Skeletal muscle satellite cell (primary cell): ENCODE data around the gene MTA3.

ENCODE experiments used
- H3K27me3 ChIP-seq: 2 replicates; pipeline ENCODE4 v1.7.0; 2013; ENCODE audit warnings: low read length; ENCODE audit not compliant: control insufficient read depth, insufficient read depth
- H3K36me3 ChIP-seq: 2 replicates; pipeline ENCODE4 v1.7.0; 2013; ENCODE audit warnings: mild to moderate bottlenecking, control low read depth, low read length; ENCODE audit not compliant: insufficient read depth
- H3K4me1 ChIP-seq: 2 replicates; pipeline ENCODE4 v1.7.0; 2013; ENCODE audit warnings: low read length; ENCODE audit not compliant: control insufficient read depth, insufficient read depth
- H3K4me2 ChIP-seq: 2 replicates; pipeline ENCODE4 v1.7.0; 2013; ENCODE audit warnings: mild to moderate bottlenecking, low read length
- H3K4me3 ChIP-seq: 2 replicates; pipeline ENCODE4 v1.7.0; 2013; ENCODE audit warnings: low read length
- H3K9ac ChIP-seq: 2 replicates; pipeline ENCODE4 v1.7.0; 2013; ENCODE audit warnings: mild to moderate bottlenecking, low read depth, low read length, moderate library complexity
- H3K9me3 ChIP-seq: replicated peaks from 2 replicates; pipeline ENCODE4 v1.7.0; 2013; ENCODE audit warnings: mild to moderate bottlenecking, control low read depth, low read length

MTA3 gene

DNA sequence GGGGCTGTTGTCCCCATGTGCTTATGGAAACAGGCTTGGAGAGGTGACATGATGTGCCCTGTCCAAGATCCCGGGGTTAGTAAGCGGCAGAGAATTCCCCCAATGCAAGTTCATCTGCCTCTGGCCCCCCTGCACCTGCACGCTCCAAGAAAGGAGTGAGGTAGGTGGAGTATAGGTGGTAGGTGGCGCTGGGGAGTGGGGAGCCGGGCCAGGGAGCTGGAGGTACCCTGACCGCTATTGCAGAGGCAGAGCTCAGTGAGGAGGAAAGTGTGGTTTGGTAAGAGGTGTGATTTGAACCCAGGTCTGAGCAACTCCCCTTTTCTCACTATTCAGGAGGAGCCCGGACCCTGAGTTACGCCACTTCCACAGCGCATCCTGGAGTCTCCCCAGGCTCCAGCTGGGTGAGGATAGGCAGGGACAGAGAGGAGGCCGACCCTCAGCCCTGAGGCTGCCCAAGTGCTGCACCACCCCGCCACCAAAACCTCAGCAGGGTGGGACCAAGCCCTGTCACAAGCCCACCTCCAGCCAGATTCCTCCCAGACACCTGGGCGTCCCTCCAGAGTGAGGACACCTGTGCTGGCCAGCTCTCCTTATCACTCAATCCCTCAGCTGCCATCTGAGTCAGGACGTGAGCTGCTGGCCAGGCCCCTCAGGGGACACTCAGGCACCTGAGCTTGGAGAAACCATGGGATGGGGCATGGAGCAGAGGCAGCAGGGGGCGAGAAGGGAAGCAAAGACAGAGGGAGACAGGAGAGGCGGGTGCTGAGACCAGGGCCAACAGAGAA is 218.3 kb downstream of the MTA3 start:
- no peak overlapping the region for H3K9ac ChIP-seq
- H3K27me3 ChIP-seq = peaks cover 38% of the 10 kb centered on the region
- H3K4me1 ChIP-seq = no peaks in the 10 kb centered on the region
- H3K9me3 ChIP-seq = no peaks in the 10 kb centered on the region
- H3K4me3 ChIP-seq = no peak overlapping the region
- no peaks in the 10 kb centered on the region for H3K36me3 ChIP-seq
- no peak overlapping the region for H3K4me2 ChIP-seq

DNA sequence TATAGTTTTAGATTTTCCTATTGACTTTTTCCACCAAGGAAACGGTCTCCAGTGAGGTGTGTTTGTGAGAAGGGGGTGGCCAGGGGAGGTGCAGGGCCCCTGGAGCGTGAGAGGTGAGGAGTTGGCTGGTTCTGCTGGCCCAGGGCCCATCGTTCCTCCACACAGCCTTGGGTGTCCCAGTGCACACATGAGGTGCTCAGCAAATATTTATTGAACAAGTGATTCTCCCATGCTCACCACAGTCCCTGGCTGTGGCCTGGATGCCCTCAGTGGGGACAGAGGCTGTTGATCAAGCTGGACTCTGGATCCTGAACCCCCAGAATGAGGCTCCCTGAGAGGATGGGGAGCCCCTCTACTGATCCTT is 219.0 kb downstream of the MTA3 start:
- H3K27me3 ChIP-seq = peaks cover 44% of the 10 kb centered on the region
- no peaks in the 10 kb centered on the region for H3K36me3 ChIP-seq
- H3K4me1 ChIP-seq = no peaks in the 10 kb centered on the region
- H3K9me3 ChIP-seq = no peaks in the 10 kb centered on the region
- H3K4me3 ChIP-seq = no peak overlapping the region
- H3K9ac ChIP-seq = no peak overlapping the region
- no peak overlapping the region for H3K4me2 ChIP-seq

DNA sequence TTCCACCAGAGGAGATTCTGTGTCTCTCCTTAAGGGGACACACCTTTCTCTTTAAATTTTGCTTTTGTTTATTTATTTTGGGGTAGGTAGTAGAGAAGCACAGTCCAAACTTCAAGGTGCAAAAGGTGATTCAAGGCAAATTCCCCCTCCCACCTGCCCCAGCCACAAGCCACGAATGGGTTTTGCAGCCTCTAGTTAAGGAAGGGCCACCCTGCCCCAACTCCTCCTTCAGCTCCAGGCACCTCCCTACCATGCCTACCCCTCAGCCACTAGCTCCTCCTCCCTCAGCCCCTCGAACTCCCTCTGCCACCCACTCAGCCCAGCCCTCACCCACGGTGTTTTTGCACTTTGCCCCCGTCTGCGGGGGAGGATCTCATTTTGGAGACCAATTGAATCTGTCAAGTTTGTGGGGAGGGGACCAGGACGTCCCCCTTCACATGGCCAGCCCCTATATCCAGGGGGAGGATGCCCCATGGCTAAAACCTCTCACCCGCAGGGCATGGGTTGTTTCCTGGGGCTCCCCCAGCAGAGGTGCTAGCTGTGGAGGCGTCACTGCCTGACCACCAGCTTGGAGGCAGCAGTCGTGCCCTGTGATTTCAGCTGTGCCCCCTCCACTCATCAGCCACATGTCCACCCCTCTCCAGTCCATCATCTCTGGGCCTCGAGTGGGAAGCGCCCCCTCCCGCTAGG is 219.5 kb downstream of the MTA3 start:
- H3K4me1 ChIP-seq = no peaks in the 10 kb centered on the region
- no peak overlapping the region for H3K9ac ChIP-seq
- no peaks in the 10 kb centered on the region for H3K36me3 ChIP-seq
- H3K9me3 ChIP-seq = no peaks in the 10 kb centered on the region
- no peak overlapping the region for H3K4me3 ChIP-seq
- peaks cover 49% of the 10 kb centered on the region for H3K27me3 ChIP-seq
- H3K4me2 ChIP-seq = no peak overlapping the region

GRCh38 chr2:42788478-42788793 is 220.0 kb downstream of the MTA3 start:
- peaks cover 54% of the 10 kb centered on the region for H3K27me3 ChIP-seq

GRCh38 chr2:42788882-42789281 is 220.4 kb downstream of the MTA3 start:
- no peaks in the 10 kb centered on the region for H3K9me3 ChIP-seq
- no peaks in the 10 kb centered on the region for H3K36me3 ChIP-seq
- no peak overlapping the region for H3K9ac ChIP-seq
- H3K4me1 ChIP-seq = no peaks in the 10 kb centered on the region
- H3K4me3 ChIP-seq = no peak overlapping the region
- no peak overlapping the region for H3K4me2 ChIP-seq
- H3K27me3 ChIP-seq = peaks cover 53% of the 10 kb centered on the region

More at GRCh38 chr2:42788478-42788793, 220.0 kb downstream of the MTA3 start:
- Histone ChIP-seq H3K9me3 (no peaks in the 10 kb centered on the region), H3K4me1 (no peaks in the 10 kb centered on the region), H3K36me3 (no peaks in the 10 kb centered on the region), H3K4me2 (no peak overlapping the region), H3K9ac (no peak overlapping the region), H3K4me3 (no peak overlapping the region)

DNA sequence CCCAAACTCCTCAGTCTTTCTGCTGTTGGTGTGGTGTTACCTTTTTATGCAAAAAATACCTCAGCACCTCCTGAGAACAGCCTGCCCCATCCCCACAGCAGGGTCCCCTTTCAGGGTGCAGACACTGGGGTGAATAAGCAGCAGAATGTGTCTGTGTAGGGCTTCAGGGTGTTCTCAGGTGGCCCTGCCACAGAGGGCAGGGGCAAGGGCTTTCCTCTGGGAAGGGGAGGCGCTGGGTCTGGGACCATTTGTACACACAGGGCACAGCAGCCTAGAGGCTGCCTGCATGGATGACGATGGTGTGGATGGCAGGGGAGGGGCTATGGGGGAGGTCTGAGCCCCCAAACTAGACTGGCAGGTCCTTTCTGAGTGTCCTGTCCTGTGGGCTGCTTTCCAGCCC is 221.3 kb downstream of the MTA3 start:
- Histone ChIP-seq H3K9me3 (no peaks in the 10 kb centered on the region), H3K4me2 (no peak overlapping the region), H3K36me3 (no peaks in the 10 kb centered on the region), H3K27me3 (peaks cover 55% of the 10 kb centered on the region), H3K4me1 (no peaks in the 10 kb centered on the region), H3K4me3 (no peak overlapping the region), H3K9ac (no peak overlapping the region)

GRCh38 chr2:42791606-42792005 is 223.2 kb downstream of the MTA3 start:
- Histone ChIP-seq H3K4me2 (no peak overlapping the region), H3K4me1 (peaks cover 6% of the 10 kb centered on the region), H3K27me3 (peaks cover 48% of the 10 kb centered on the region), H3K9me3 (no peaks in the 10 kb centered on the region), H3K9ac (no peak overlapping the region), H3K36me3 (no peaks in the 10 kb centered on the region), H3K4me3 (no peak overlapping the region)

GRCh38 chr2:42792087-42792582 is 223.7 kb downstream of the MTA3 start:
- no peaks in the 10 kb centered on the region for H3K9me3 ChIP-seq
- H3K9ac ChIP-seq = peak overlapping the region; percentile 35
- H3K4me2 ChIP-seq = peak overlapping the region; percentile 76
- peaks cover 6% of the 10 kb centered on the region for H3K4me1 ChIP-seq
- H3K4me3 ChIP-seq = peak overlapping the region; percentile 61
- H3K27me3 ChIP-seq = peaks cover 48% of the 10 kb centered on the region
- H3K36me3 ChIP-seq = no peaks in the 10 kb centered on the region

- Histone ChIP-seq H3K36me3 (no peaks in the 10 kb centered on the region), H3K4me1 (peaks cover 6% of the 10 kb centered on the region), H3K27me3 (peaks cover 48% of the 10 kb centered on the region), H3K9me3 (no peaks in the 10 kb centered on the region), H3K4me2 (peak within 1 kb of the TSS; percentile 76), H3K4me3 (peak within 1 kb of the TSS; percentile 61), H3K9ac (peak within 1 kb of the TSS; percentile 35)
These were observed 224.3 kb downstream of the MTA3 start, which contains the start of gene HAAO for GRCh38 chr2:42792583-42793333. HAAO (minus strand) TSS chr2:42792583; CDS start chr2:42792536, 47 bp downstream.

GRCh38 chr2:42793334-42794270 is 225.2 kb downstream of the MTA3 start:
- Histone ChIP-seq H3K36me3 (no peaks in the 10 kb centered on the region), H3K4me3 (peak overlapping the region; percentile 61)

More at GRCh38 chr2:42793334-42794270, 225.2 kb downstream of the MTA3 start:
- Histone ChIP-seq H3K9me3 (no peaks in the 10 kb centered on the region), H3K4me2 (peak overlapping the region; percentile 76), H3K27me3 (peaks cover 42% of the 10 kb centered on the region), H3K4me1 (peaks cover 6% of the 10 kb centered on the region), H3K9ac (no peak overlapping the region)
